ENCODE data around the gene IGSF9B.
A peak's percentile ranks its signal among the peaks of the same experiment; 100 is the strongest.

Gene IGSF9B

GRCh38 chr11:133913761-133914160 is 43.0 kb downstream of the IGSF9B start:
- DNase-seq (ENCODE audit: extremely low read depth, insufficient read length) = no peak
- no peak for TF ChIP-seq CTCF (IDR thresholded peaks at IDR 0.05; ENCODE audit: insufficient read depth, low read length, poor library complexity, severe bottlenecking)
- Histone ChIP-seq H3K27me3 (replicated peaks; ENCODE audit: control insufficient read depth, insufficient read depth, low read length) (peaks cover 2% of the 10 kb centered on the region; the same call in 1 of the 2 replicates), H3K36me3 (ENCODE audit: control insufficient read depth, insufficient read depth, low read length) (no peaks in the 10 kb centered on the region), H3K4me3 (replicated peaks; ENCODE audit: low read depth, low read length) (no peak overlapping the region)

GRCh38 chr11:133911171-133911570 is 45.6 kb downstream of the IGSF9B start:
- Histone ChIP-seq H3K36me3 (ENCODE audit: control insufficient read depth, insufficient read depth, low read length) (no peaks in the 10 kb centered on the region), H3K27me3 (replicated peaks; ENCODE audit: control insufficient read depth, insufficient read depth, low read length) (no peaks in the 10 kb centered on the region), H3K4me3 (replicated peaks; ENCODE audit: low read depth, low read length) (no peak overlapping the region)
- no peak for DNase-seq (ENCODE audit: extremely low read depth, insufficient read length)
- TF ChIP-seq CTCF (IDR thresholded peaks at IDR 0.05; ENCODE audit: insufficient read depth, low read length, poor library complexity, severe bottlenecking) = peak; percentile 34

- Histone ChIP-seq H3K36me3 (ENCODE audit: control insufficient read depth, insufficient read depth, low read length) (no peaks in the 10 kb centered on the region), H3K4me3 (replicated peaks; ENCODE audit: low read depth, low read length) (no peak overlapping the region), H3K27me3 (replicated peaks; ENCODE audit: control insufficient read depth, insufficient read depth, low read length) (no peaks in the 10 kb centered on the region)
- TF ChIP-seq CTCF (IDR thresholded peaks at IDR 0.05; ENCODE audit: insufficient read depth, low read length, poor library complexity, severe bottlenecking) = no peak
- no peak for DNase-seq (ENCODE audit: extremely low read depth, insufficient read length)
Observed at GRCh38 chr11:133910101-133910500, 46.7 kb downstream of the IGSF9B start.

GRCh38 chr11:133908827-133909226 is 47.9 kb downstream of the IGSF9B start:
- H3K27me3 ChIP-seq (replicated peaks; ENCODE audit: control insufficient read depth, insufficient read depth, low read length) = no peaks in the 10 kb centered on the region
- no peak for TF ChIP-seq CTCF (IDR thresholded peaks at IDR 0.05; ENCODE audit: insufficient read depth, low read length, poor library complexity, severe bottlenecking)
- H3K4me3 ChIP-seq (replicated peaks; ENCODE audit: low read depth, low read length) = no peak overlapping the region
- DNase-seq (ENCODE audit: extremely low read depth, insufficient read length) = no peak
- no peaks in the 10 kb centered on the region for H3K36me3 ChIP-seq (ENCODE audit: control insufficient read depth, insufficient read depth, low read length)

GRCh38 chr11:133907841-133908241 is 48.9 kb downstream of the IGSF9B start:
- TF ChIP-seq CTCF (IDR thresholded peaks at IDR 0.05; ENCODE audit: insufficient read depth, low read length, poor library complexity, severe bottlenecking) = no peak
- DNase-seq (ENCODE audit: extremely low read depth, insufficient read length) = no peak
- no peaks in the 10 kb centered on the region for H3K36me3 ChIP-seq (ENCODE audit: control insufficient read depth, insufficient read depth, low read length)
- H3K4me3 ChIP-seq (replicated peaks; ENCODE audit: low read depth, low read length) = no peak overlapping the region
- H3K27me3 ChIP-seq (replicated peaks; ENCODE audit: control insufficient read depth, insufficient read depth, low read length) = no peaks in the 10 kb centered on the region

- no peaks in the 10 kb centered on the region for H3K27me3 ChIP-seq (replicated peaks; ENCODE audit: control insufficient read depth, insufficient read depth, low read length)
- no peaks in the 10 kb centered on the region for H3K36me3 ChIP-seq (ENCODE audit: control insufficient read depth, insufficient read depth, low read length)
- no peak for DNase-seq (ENCODE audit: extremely low read depth, insufficient read length)
- no peak for TF ChIP-seq CTCF (IDR thresholded peaks at IDR 0.05; ENCODE audit: insufficient read depth, low read length, poor library complexity, severe bottlenecking)
- no peak overlapping the region for H3K4me3 ChIP-seq (replicated peaks; ENCODE audit: low read depth, low read length)
Observed at GRCh38 chr11:133907216-133907615, 49.6 kb downstream of the IGSF9B start.
